Panc1 (cell line): Measurements from ENCODE around the gene PCGF6. TPM values are rescaled to one million over a fixed set of nuclear protein-coding genes. Genes with fewer than 3 reads are reported as not detected.
"Not testable (repeated sequence)": the region's sequence is repeated elsewhere in the genome, so short reads cannot be mapped to it uniquely, and the experiment has no call there.

ENCODE experiments used
- ATAC-seq: fragments of 200-7000 bp; cut with Tn5 transposase; 2 replicates; pipeline ENCODE4 v1.9.1; 2020; ENCODE audit warnings: mild to moderate bottlenecking, moderate library complexity
- BruUV-seq: library from RNA; stranded (reverse); fragments of 400-500 nt; replicated peaks from 2 replicates; lab custom pipeline; 2021; lab: Mats Ljungman, UMichigan
- CTCF ChIA-PET: fragments of 300-600 bp; sonication (Branson Sonifier 250); formaldehyde crosslinking; loops from one replicate; lab custom pipeline; 2022; ENCODE audit warnings: antibody characterized with exemption; lab: Charles Lee
- POLR2A ChIA-PET: fragments of 300-600 bp; sonication (Branson Sonifier 250); formaldehyde crosslinking; loops from one replicate; lab custom pipeline; 2022; ENCODE audit warnings: antibody characterized with exemption; lab: Charles Lee
- DNase-seq: peaks from one replicate; pipeline ENCODE4 v3.0.0-alpha.2; 2010; ENCODE audit warnings: low read depth, low spot score
- H3K27ac ChIP-seq: 2 replicates; pipeline ENCODE4 v1.5.1; 2011; ENCODE audit warnings: mild to moderate bottlenecking, low read length, inconsistent platforms
- H3K27me3 ChIP-seq: fragments of 200-500 bp; sonication (Bioruptor generic); 2 replicates; pipeline ENCODE4 v1.6.0; 2014; ENCODE audit warnings: low read length, inconsistent platforms; ENCODE audit not compliant: control insufficient read depth, insufficient read depth
- H3K36me3 ChIP-seq: fragments of 200-500 bp; sonication (Bioruptor generic); 2 replicates; pipeline ENCODE4 v1.5.1; 2014; ENCODE audit warnings: inconsistent platforms, mild to moderate bottlenecking, low read length, moderate library complexity; ENCODE audit not compliant: control insufficient read depth, insufficient read depth
- H3K4me1 ChIP-seq: 2 replicates; pipeline ENCODE4 v1.5.1; 2011; ENCODE audit warnings: inconsistent platforms, mild to moderate bottlenecking, low read length, moderate library complexity; ENCODE audit not compliant: control insufficient read depth, insufficient read depth
- H3K4me3 ChIP-seq, 2 experiments: 2 replicates each; pipeline ENCODE4 v1.5.1; 2011 to 2012; ENCODE audit warnings: low read depth in 2 of 2, low read length in 2 of 2, mild to moderate bottlenecking in 2 of 2, inconsistent platforms in 1 of 2, moderate library complexity in 1 of 2
- H3K9me3 ChIP-seq: fragments of 200-500 bp; sonication (Bioruptor generic); 2 replicates; pipeline ENCODE4 v1.5.1; 2014; ENCODE audit warnings: low read depth, mild to moderate bottlenecking, inconsistent platforms, low read length, moderate library complexity; ENCODE audit not compliant: control insufficient read depth, insufficient read depth
- POLR2AphosphoS5 ChIP-seq: IDR thresholded peaks from 2 replicates; pipeline ENCODE4 v1.6.1; 2012; ENCODE audit warnings: mild to moderate bottlenecking, low read depth, low read length, moderate library complexity
- TCF7L2 ChIP-seq: IDR thresholded peaks from 2 replicates; pipeline ENCODE4 v1.6.1; 2011; ENCODE audit warnings: mild to moderate bottlenecking, low read depth, low read length, inconsistent platforms
- in situ Hi-C: cut with HindIII; loops from 2 replicates; pipeline ENCODE4 v1.10.0; 2016; ENCODE audit warnings: low sequenced_read_pairs, low pct_unique_long_range_greater_than_20kb
- intact Hi-C: fragments of 100-400 bp; cut with micrococcal nuclease; formaldehyde crosslinking; loops from one replicate; pipeline ENCODE4 v1.10.0; 2022; ENCODE audit not compliant: unreplicated experiment
- total RNA-seq: library from RNA; stranded (reverse); gene quantifications from one replicate; pipeline ENCODE4 v1.2.1, GENCODE V29; 2021; ENCODE audit not compliant: unreplicated experiment
- TF ChIP-seq, protein P1 (sequence below): fragments of 450-650 bp; IDR thresholded peaks from 2 replicates; pipeline ENCODE4 v1.5.1; 2017; ENCODE audit warnings: mild to moderate bottlenecking
- TF ChIP-seq, protein P2 (sequence below), 2 experiments: IDR thresholded peaks; 2 replicates each; pipeline ENCODE4 v1.6.1; 2011 to 2012; ENCODE audit warnings: low read depth in 2 of 2, control low read depth in 1 of 2, low read length in 1 of 2, mild to moderate bottlenecking in 1 of 2, moderate library complexity in 1 of 2; ENCODE audit not compliant: insufficient read depth in 1 of 2

PCGF6 gene
- total RNA-seq, 1 experiment from 2014 or later: 18.0 TPM

DNA sequence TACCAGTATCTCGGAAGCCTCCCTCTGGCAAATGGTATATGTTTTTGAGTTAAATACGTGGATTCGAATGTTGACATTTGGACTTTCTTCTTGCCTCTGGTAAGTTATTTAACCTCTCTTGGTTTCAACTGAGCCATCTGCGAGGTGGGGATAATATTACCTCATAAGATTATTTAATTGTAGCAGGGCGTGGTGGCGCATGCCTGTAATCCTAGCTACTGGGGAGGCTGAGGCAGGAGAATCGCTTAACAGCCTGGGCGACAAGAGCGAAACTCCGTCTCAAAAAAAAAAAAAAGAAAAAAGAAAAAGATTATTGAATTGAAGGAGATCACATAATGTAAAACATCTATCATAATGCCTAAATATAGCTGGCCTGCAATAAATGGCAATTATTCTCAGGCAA is 16.4 kb upstream of the PCGF6 start:
- Histone ChIP-seq H3K27ac (peak overlapping the region; percentile 98), H3K36me3 (no peaks in the 10 kb centered on the region; the same call in 1 of the 2 replicates), H3K9me3 (no peaks in the 10 kb centered on the region), H3K4me3 (peak overlapping the region; percentile 70 to 73), H3K4me1 (peaks cover 3% of the 10 kb centered on the region; the same call in 1 of the 2 replicates), H3K27me3 (no peaks in the 10 kb centered on the region)
- in situ Hi-C loops: no loop called here
- TF ChIP-seq POLR2AphosphoS5 (no peak), TCF7L2 (no peak)
- TF ChIP-seq, protein P1, sequence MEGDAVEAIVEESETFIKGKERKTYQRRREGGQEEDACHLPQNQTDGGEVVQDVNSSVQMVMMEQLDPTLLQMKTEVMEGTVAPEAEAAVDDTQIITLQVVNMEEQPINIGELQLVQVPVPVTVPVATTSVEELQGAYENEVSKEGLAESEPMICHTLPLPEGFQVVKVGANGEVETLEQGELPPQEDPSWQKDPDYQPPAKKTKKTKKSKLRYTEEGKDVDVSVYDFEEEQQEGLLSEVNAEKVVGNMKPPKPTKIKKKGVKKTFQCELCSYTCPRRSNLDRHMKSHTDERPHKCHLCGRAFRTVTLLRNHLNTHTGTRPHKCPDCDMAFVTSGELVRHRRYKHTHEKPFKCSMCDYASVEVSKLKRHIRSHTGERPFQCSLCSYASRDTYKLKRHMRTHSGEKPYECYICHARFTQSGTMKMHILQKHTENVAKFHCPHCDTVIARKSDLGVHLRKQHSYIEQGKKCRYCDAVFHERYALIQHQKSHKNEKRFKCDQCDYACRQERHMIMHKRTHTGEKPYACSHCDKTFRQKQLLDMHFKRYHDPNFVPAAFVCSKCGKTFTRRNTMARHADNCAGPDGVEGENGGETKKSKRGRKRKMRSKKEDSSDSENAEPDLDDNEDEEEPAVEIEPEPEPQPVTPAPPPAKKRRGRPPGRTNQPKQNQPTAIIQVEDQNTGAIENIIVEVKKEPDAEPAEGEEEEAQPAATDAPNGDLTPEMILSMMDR: no peak
- TF ChIP-seq, protein P2, sequence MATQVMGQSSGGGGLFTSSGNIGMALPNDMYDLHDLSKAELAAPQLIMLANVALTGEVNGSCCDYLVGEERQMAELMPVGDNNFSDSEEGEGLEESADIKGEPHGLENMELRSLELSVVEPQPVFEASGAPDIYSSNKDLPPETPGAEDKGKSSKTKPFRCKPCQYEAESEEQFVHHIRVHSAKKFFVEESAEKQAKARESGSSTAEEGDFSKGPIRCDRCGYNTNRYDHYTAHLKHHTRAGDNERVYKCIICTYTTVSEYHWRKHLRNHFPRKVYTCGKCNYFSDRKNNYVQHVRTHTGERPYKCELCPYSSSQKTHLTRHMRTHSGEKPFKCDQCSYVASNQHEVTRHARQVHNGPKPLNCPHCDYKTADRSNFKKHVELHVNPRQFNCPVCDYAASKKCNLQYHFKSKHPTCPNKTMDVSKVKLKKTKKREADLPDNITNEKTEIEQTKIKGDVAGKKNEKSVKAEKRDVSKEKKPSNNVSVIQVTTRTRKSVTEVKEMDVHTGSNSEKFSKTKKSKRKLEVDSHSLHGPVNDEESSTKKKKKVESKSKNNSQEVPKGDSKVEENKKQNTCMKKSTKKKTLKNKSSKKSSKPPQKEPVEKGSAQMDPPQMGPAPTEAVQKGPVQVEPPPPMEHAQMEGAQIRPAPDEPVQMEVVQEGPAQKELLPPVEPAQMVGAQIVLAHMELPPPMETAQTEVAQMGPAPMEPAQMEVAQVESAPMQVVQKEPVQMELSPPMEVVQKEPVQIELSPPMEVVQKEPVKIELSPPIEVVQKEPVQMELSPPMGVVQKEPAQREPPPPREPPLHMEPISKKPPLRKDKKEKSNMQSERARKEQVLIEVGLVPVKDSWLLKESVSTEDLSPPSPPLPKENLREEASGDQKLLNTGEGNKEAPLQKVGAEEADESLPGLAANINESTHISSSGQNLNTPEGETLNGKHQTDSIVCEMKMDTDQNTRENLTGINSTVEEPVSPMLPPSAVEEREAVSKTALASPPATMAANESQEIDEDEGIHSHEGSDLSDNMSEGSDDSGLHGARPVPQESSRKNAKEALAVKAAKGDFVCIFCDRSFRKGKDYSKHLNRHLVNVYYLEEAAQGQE (IDR thresholded peaks at IDR 0.05; ENCODE audit: insufficient read depth in 1 of 2, low read depth in 2 of 2, low read length in 1 of 2): no peak
- no peak; the same call in 1 of the 2 replicates for ATAC-seq
- DNase-seq: no peak
- TSS peak; percentile 100 for BruUV-seq
- CTCF ChIA-PET: interaction anchor here (0.7 kb wide), 3 partner anchors 26 to 456 kb away, joined by 4 to 5 read pairs (median 4); no protein-coding TSS in a partner anchor
- intact Hi-C loops: no loop called here
- POLR2A ChIA-PET: interaction anchor here (0.6 to 0.7 kb wide), 4 partner anchors 33 to 508 kb away, joined by 3 to 7 read pairs (median 5); no protein-coding TSS in a partner anchor

DNA sequence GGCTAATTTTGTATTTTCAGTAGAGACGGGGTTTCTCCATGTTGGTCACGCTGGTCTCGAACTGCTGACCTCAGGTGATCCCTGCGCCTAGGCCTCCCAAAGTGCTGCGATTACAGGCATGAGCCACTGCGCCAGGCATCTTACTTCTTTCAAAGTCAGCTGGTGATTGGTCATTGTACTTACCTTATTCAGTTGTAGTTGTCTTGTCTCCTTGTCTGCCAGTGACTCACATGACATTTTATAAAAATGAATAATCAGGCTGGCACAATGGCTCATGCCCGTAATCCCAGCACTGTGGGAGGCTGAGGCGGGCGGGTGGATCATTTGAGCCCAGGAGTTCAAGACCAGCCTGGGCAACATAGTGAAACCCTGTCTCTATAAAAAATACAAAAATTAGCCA is 9.9 kb upstream of the PCGF6 start:
- BruUV-seq, H3K9me3 ChIP-seq, H3K36me3 ChIP-seq, intact Hi-C loops, H3K4me3 ChIP-seq, in situ Hi-C loops, H3K27me3 ChIP-seq, H3K4me1 ChIP-seq, H3K27ac ChIP-seq, CTCF ChIA-PET: not testable (repeated sequence)
- peak; percentile 38 for DNase-seq
- POLR2A ChIA-PET: interaction anchor here (0.8 kb wide), 1 partner anchor 103 kb away, joined by 4 read pairs; no protein-coding TSS in a partner anchor
- peak; percentile 57; the same call in 1 of the 2 replicates for ATAC-seq

DNA sequence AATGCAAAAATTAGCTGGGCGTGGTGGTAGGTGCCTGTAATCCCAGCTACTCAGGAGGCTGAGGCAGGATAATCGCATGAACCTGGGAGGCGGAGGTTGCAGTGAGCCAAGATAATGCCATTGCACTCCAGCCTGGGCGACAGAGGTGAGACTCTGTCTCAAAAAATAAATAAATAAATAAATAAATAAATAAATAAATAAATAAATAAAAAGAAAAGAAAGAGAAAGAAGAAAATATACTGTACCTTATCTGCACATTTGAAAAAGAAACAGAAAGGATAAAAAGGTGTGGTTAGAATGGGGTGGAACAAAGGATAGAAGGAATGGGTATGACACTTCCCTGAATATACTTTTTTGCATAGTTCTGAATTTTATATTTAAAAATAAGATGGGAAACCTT is 8.6 kb upstream of the PCGF6 start:
- H3K4me3 ChIP-seq, H3K36me3 ChIP-seq, ATAC-seq, intact Hi-C loops, H3K4me1 ChIP-seq, DNase-seq, CTCF ChIA-PET, H3K9me3 ChIP-seq, H3K27ac ChIP-seq, POLR2A ChIA-PET, H3K27me3 ChIP-seq, BruUV-seq, in situ Hi-C loops: not testable (repeated sequence)
